Peyer's patch (tissue), 4 donors: ENCODE data around the gene BACH2. TPM values are rescaled to one million over a fixed set of nuclear protein-coding genes. Genes with fewer than 3 reads are reported as not detected.

Source experiments
- DNase-seq, 3 donors: peaks; one replicate each; pipeline ENCODE4 v3.0.0-alpha.2; 2017 to 2019
- H3K27ac ChIP-seq, 4 donors: fragments of 200-600 bp; sonication (generic); one replicate each; pipeline ENCODE4 v1.5.1; 2016 to 2019
- H3K27me3 ChIP-seq, 2 donors: fragments of 200-600 bp; sonication (generic); one replicate each; pipeline ENCODE4 v1.5.1; 2019
- H3K36me3 ChIP-seq, 3 donors: fragments of 200-600 bp; sonication (generic); one replicate each; pipeline ENCODE4 v1.5.1; 2016 to 2019
- H3K4me1 ChIP-seq, 4 donors: fragments of 200-600 bp; sonication (generic); one replicate each; pipeline ENCODE4 v1.5.1; 2016 to 2019
- H3K4me3 ChIP-seq, 4 donors: fragments of 200-600 bp; sonication (generic); 1 replicate in 3 of 4; 2 replicates in 1 of 4; pipeline ENCODE4 v1.5.1; 2016 to 2019; ENCODE audit warnings: mild to moderate bottlenecking in 1 of 4
- H3K9me3 ChIP-seq, 4 donors: fragments of 200-600 bp; sonication (generic); one replicate each; pipeline ENCODE4 v1.5.1; 2016 to 2019; ENCODE audit warnings: mild to moderate bottlenecking in 1 of 4
- CTCF ChIP-seq, 6 experiments: fragments of 450-650 bp in 4 of 6; fragments of 200-600 bp in 2 of 6; sonication (generic) in 1 of 6; IDR thresholded peaks; one replicate each; pipeline ENCODE4 v1.5.1; 2017 to 2019; ENCODE audit warnings: antibody characterized with exemption in 6 of 6, mild to moderate bottlenecking in 3 of 6, moderate library complexity in 1 of 6
- POLR2A ChIP-seq, 2 donors: fragments of 450-650 bp; IDR thresholded peaks; one replicate each; pipeline ENCODE4 v1.5.1; 2017; ENCODE audit warnings: antibody characterized with exemption in 2 of 2, mild to moderate bottlenecking in 2 of 2, moderate library complexity in 2 of 2
- total RNA-seq, 4 donors: library from RNA; depleted of rRNA; stranded (reverse); fragments of >200 nt; gene quantifications; one replicate each; pipeline ENCODE4 v1.1.0, GENCODE V29; 2016

BACH2 gene
- total RNA-seq, 4 donors from 2014 or later, result 0.18 to 26.4 (median 8.2) TPM

- Histone ChIP-seq H3K9me3 (no peaks in the 10 kb centered on the region), H3K4me3 (no peak overlapping the region), H3K36me3 (no peaks in the 10 kb centered on the region), H3K27me3 (no peaks in the 10 kb centered on the region), H3K4me1 (peaks cover 0 to 4% (median 0%) of the 10 kb centered on the region in 4 donors), H3K27ac (peak overlapping the region in 1 of 4 donors; percentile 59)
- TF ChIP-seq CTCF (IDR thresholded peaks at IDR 0.05) (no peak), POLR2A (IDR thresholded peaks at IDR 0.05) (no peak)
- peak in 1 of 3 donors; percentile 18 for DNase-seq
Observed at GRCh38 chr6:90078513-90079289, 217.9 kb downstream of the BACH2 start.

GRCh38 chr6:90076511-90077415 is 219.9 kb downstream of the BACH2 start:
- no peak for DNase-seq
- H3K27ac ChIP-seq, result no peak overlapping the region
- no peaks in the 10 kb centered on the region for H3K27me3 ChIP-seq
- no peaks in the 10 kb centered on the region for H3K36me3 ChIP-seq
- no peaks in the 10 kb centered on the region for H3K9me3 ChIP-seq
- H3K4me1 ChIP-seq, result peaks cover 0 to 4% (median 0%) of the 10 kb centered on the region in 4 donors
- H3K4me3 ChIP-seq, result no peak overlapping the region
- no peak for TF ChIP-seq POLR2A (IDR thresholded peaks at IDR 0.05)
- TF ChIP-seq CTCF (IDR thresholded peaks at IDR 0.05), result no peak

GRCh38 chr6:90074161-90074850 is 222.3 kb downstream of the BACH2 start:
- no peak for TF ChIP-seq CTCF (IDR thresholded peaks at IDR 0.05)
- no peak for TF ChIP-seq POLR2A (IDR thresholded peaks at IDR 0.05)
- Histone ChIP-seq H3K27ac (no peak overlapping the region), H3K27me3 (no peaks in the 10 kb centered on the region), H3K36me3 (no peaks in the 10 kb centered on the region), H3K4me1 (no peaks in the 10 kb centered on the region), H3K4me3 (no peak overlapping the region), H3K9me3 (no peaks in the 10 kb centered on the region)
- no peak for DNase-seq

GRCh38 chr6:90072935-90073464 is 223.6 kb downstream of the BACH2 start:
- H3K4me1 ChIP-seq, result no peaks in the 10 kb centered on the region
- no peak for DNase-seq
- H3K27me3 ChIP-seq, result no peaks in the 10 kb centered on the region
- no peaks in the 10 kb centered on the region for H3K9me3 ChIP-seq
- H3K4me3 ChIP-seq, result no peak overlapping the region
- no peaks in the 10 kb centered on the region for H3K36me3 ChIP-seq
- H3K27ac ChIP-seq, result no peak overlapping the region
- TF ChIP-seq POLR2A (IDR thresholded peaks at IDR 0.05) (no peak), CTCF (IDR thresholded peaks at IDR 0.05) (no peak)

- Histone ChIP-seq H3K36me3 (no peaks in the 10 kb centered on the region), H3K27ac (no peak overlapping the region), H3K27me3 (no peaks in the 10 kb centered on the region), H3K4me1 (no peaks in the 10 kb centered on the region), H3K9me3 (no peaks in the 10 kb centered on the region), H3K4me3 (no peak overlapping the region)
- TF ChIP-seq CTCF (IDR thresholded peaks at IDR 0.05) (no peak), POLR2A (IDR thresholded peaks at IDR 0.05) (no peak)
- DNase-seq, result no peak
Observed at GRCh38 chr6:90072501-90072900, 224.1 kb downstream of the BACH2 start.
